ENCODE data around the gene SSH3. TPM values are rescaled to one million over a fixed set of nuclear protein-coding genes. Genes with fewer than 3 reads are reported as not detected.

SSH3 gene
- total RNA-seq, 6 donors from 2014 or later = 35.9 to 99.2 (median 53.8) TPM

DNA sequence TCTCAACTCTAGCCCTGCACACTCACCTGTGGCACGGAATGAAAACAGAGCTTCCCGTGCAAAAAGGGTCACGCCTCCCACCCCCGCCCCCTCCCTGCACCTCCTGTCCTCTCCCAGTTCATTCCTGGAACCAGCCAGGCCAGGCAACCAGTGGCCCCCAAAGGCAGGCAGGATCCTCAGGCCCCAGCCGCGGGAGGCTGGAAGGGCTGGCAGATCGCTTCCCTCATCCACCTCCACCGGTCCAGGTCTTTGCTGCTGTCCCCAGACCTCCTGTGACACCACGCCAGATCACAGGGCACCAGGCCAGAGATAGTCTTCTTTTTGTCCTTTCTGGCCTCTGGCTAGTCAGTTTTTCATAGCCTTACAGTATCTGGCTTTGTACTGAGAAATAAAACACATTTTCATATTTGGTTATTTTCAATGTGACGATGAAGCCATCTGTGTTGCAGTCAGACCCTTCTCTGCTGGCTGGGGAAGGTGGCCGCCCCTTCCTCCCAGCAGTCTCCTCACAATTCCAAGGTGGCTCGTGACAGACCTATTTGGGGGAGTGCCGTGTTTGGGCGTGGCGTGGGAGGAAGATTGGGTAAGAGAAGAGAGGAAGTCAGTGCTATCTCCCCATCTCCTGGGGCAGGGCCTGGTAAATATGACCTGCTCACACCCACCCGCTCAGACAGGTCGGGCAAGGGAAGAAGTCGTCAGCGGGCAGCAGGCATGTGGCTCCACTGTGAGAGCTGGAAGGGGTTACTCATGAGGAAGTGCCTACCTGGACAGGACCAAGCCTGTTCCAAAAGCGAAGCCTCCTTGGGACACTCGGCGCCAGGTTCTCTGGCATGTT, 9.1 kb downstream of the SSH3 start:
- 68% methylated on average over 22 of the region's 22 CpGs for WGBS, 2 donors
- no peak for ATAC-seq (ENCODE audit: low FRiP score in 2 of 2)
- Histone ChIP-seq H3K27me3 (no peaks in the 10 kb centered on the region), H3K36me3 (peaks cover 14 to 43% (median 29%) of the 10 kb centered on the region in 4 donors), H3K4me3 (no peak overlapping the region), H3K9me3 (no peaks in the 10 kb centered on the region), H3K27ac (peak overlapping the region; percentile 31 to 58 (median 42)), H3K4me1 (peaks cover 6 to 17% (median 11%) of the 10 kb centered on the region in 4 donors)
- peak in 1 of 2 donors; percentile 71 for DNase-seq
- TF ChIP-seq EP300 (IDR thresholded peaks at IDR 0.05) (no peak), POLR2A (IDR thresholded peaks at IDR 0.05) (no peak), POLR2AphosphoS5 (IDR thresholded peaks at IDR 0.05) (no peak)
- TF ChIP-seq, protein P1, sequence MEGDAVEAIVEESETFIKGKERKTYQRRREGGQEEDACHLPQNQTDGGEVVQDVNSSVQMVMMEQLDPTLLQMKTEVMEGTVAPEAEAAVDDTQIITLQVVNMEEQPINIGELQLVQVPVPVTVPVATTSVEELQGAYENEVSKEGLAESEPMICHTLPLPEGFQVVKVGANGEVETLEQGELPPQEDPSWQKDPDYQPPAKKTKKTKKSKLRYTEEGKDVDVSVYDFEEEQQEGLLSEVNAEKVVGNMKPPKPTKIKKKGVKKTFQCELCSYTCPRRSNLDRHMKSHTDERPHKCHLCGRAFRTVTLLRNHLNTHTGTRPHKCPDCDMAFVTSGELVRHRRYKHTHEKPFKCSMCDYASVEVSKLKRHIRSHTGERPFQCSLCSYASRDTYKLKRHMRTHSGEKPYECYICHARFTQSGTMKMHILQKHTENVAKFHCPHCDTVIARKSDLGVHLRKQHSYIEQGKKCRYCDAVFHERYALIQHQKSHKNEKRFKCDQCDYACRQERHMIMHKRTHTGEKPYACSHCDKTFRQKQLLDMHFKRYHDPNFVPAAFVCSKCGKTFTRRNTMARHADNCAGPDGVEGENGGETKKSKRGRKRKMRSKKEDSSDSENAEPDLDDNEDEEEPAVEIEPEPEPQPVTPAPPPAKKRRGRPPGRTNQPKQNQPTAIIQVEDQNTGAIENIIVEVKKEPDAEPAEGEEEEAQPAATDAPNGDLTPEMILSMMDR (IDR thresholded peaks at IDR 0.05) = no peak

DNA sequence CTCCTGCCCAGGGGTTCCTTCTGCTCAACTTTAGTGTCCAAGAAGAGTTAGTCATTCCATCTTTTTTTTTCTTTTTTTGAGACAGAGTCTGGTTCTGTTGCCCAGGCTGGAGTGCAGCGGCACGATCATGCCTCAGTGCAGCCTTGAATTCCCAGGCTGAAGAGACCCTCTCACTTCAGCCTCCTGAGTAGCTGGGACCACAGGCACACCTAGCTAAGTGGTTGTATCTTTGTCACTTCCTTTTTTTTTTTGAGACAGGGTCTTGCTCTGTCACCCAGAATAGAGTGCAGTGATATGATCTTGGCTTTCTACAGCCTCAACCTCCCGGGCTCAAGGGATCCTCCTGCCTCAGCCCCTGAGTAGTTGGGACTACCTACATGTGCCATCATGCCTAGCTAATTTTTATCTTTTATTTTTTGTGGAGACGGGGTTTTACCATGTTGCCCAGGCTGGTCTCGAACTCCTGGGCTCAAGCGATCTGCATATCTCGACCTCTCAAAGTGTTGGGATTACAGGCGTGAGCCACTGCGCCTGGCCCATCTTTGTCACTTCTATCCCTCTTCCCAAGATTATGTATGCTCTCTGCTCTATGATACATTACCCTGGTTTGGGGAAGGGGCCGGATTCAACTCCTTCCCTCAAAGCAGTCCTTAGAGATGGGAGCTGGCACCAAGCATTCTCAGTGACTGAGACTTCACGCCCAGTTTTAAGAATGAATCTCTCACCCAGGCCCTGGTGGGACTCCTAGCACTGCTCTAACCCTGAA, 10.0 kb downstream of the SSH3 start:
- no peak for DNase-seq
- H3K27ac ChIP-seq = peak overlapping the region; percentile 22 to 58 (median 42)
- TF ChIP-seq POLR2A (IDR thresholded peaks at IDR 0.05) (no peak), EP300 (IDR thresholded peaks at IDR 0.05) (no peak), POLR2AphosphoS5 (IDR thresholded peaks at IDR 0.05) (no peak)
- TF ChIP-seq, protein P1 (IDR thresholded peaks at IDR 0.05) = no peak
- H3K4me1 ChIP-seq = peaks cover 10 to 21% (median 14%) of the 10 kb centered on the region in 4 donors
- WGBS, 2 donors = 90 to 91% methylated on average over 11 of the region's 11 CpGs
- no peak for ATAC-seq (ENCODE audit: low FRiP score in 2 of 2)
- H3K9me3 ChIP-seq = no peaks in the 10 kb centered on the region
- peaks cover 11 to 34% (median 25%) of the 10 kb centered on the region in 4 donors for H3K36me3 ChIP-seq
- H3K27me3 ChIP-seq = no peaks in the 10 kb centered on the region
- H3K4me3 ChIP-seq = no peak overlapping the region

DNA sequence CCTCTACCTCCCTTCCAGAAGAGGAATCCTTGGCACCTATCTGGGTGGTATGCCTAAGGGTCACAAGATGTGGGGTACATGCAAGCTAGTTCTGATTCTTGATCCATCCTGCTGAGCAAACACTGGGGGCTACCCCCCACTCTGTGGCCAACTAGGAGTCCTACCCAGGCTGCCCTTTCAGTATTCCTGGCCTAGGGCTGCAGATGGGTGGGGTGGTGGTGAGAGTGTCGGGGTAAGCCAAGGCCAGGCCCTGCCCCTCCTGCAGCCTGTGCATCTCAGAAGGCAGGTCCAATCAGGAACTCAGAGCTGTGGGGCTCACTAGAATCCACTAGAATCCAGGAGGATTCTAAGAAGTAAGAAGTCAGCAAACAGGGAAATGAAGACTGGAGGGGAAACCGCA, 10.9 kb downstream of the SSH3 start:
- H3K4me1 ChIP-seq = peaks cover 19 to 26% (median 22%) of the 10 kb centered on the region in 4 donors
- ATAC-seq (ENCODE audit: low FRiP score in 2 of 2) = no peak
- DNase-seq = no peak
- H3K27ac ChIP-seq = no peak overlapping the region
- no peaks in the 10 kb centered on the region for H3K27me3 ChIP-seq
- no peaks in the 10 kb centered on the region for H3K9me3 ChIP-seq
- 94 to 95% methylated on average over 2 of the region's 2 CpGs for WGBS, 2 donors
- H3K4me3 ChIP-seq = no peak overlapping the region
- no peak for TF ChIP-seq EP300 (IDR thresholded peaks at IDR 0.05)
- peaks cover 5 to 26% (median 17%) of the 10 kb centered on the region in 4 donors for H3K36me3 ChIP-seq

DNA sequence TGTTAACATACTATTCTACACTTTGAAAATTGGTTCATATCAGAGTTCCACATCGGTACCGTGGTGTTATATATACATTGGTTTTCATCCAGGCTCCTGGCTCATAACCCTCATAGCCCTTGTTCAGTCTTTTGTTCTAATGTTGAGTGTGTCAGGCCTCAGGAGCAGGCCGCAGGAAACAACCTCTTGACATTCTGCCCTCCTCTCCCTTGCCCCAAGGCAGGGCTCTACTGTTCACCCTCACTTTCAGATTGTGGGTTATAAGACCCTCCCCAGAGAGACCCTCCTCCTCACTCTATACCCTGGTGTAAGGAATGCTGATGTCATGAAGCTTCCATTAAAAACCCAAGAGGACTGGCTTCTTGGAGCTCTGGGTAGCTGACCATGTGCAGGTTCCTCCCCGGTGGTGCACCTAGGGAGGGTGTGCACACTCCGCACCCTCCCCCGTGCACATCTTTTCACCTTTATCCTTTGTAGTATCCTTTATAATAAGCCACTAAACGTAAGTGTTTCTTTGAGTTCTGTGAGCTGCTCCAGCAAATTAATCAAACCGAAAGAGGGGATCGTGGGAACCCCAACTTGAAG, 12.1 kb downstream of the SSH3 start:
- H3K4me1 ChIP-seq = peaks cover 20 to 26% (median 23%) of the 10 kb centered on the region in 4 donors
- ATAC-seq (ENCODE audit: low FRiP score in 2 of 2) (no peak), DNase-seq (no peak)
- 78 to 82% methylated on average over 9 of the region's 9 CpGs for WGBS, 2 donors
- H3K27me3 ChIP-seq = no peaks in the 10 kb centered on the region
- TF ChIP-seq POLR2AphosphoS5 (IDR thresholded peaks at IDR 0.05) (no peak), EP300 (IDR thresholded peaks at IDR 0.05) (no peak)
- TF ChIP-seq, protein P1 (IDR thresholded peaks at IDR 0.05) = no peak
- H3K9me3 ChIP-seq = no peaks in the 10 kb centered on the region
- H3K27ac ChIP-seq = no peak overlapping the region
- H3K4me3 ChIP-seq = no peak overlapping the region
- H3K36me3 ChIP-seq = peaks cover 0 to 14% (median 5%) of the 10 kb centered on the region in 4 donors

DNA sequence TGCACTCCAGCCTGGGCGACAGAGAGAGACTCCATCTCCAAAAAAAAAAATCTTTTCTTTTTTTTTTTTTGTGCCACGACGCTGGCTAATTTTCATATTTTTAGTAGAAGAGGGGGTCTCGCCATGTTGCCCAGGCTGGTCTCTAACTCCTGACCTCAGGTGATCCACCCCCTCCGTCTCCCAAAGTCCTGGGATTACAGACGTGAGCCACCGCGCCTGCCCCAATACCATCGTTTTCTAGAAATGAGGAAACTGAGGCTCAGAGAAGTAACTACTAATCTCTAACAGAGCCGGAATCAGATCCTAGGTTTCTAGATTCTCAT, 13.5 kb downstream of the SSH3 start:
- H3K9me3 ChIP-seq = no peaks in the 10 kb centered on the region
- no peaks in the 10 kb centered on the region for H3K27me3 ChIP-seq
- H3K36me3 ChIP-seq = peaks cover 0 to under 1% (median under 1%) of the 10 kb centered on the region in 4 donors
- H3K4me3 ChIP-seq = peak overlapping the region; percentile 76 to 98 (median 87)
- TF ChIP-seq, protein P1 (IDR thresholded peaks at IDR 0.05) = no peak
- TF ChIP-seq POLR2AphosphoS5 (IDR thresholded peaks at IDR 0.05) (no peak), EP300 (IDR thresholded peaks at IDR 0.05) (no peak), POLR2A (IDR thresholded peaks at IDR 0.05) (no peak)
- ATAC-seq (ENCODE audit: low FRiP score in 2 of 2) (no peak), DNase-seq (no peak)
- 0 to 2% methylated on average over 10 of the region's 10 CpGs for WGBS, 2 donors
- peak overlapping the region; percentile 86 to 98 (median 90) for H3K27ac ChIP-seq
- peaks cover 20 to 26% (median 23%) of the 10 kb centered on the region in 4 donors for H3K4me1 ChIP-seq

All from upper lobe of left lung (tissue), 6 donors.